Tibial nerve (tissue), 3 donors: ENCODE measurements around the gene CTNNA2.

Experiments used
- POLR2A ChIP-seq, 2 donors: fragments of 450-650 bp; IDR thresholded peaks; one replicate each; pipeline ENCODE4 v1.6.1; 2017; ENCODE audit warnings: antibody characterized with exemption in 2 of 2, mild to moderate bottlenecking in 2 of 2, moderate library complexity in 2 of 2
- TF ChIP-seq, protein P1 (sequence below), 5 experiments: fragments of 200-600 bp in 3 of 5; fragments of 450-650 bp in 2 of 5; sonication (generic) in 3 of 5; IDR thresholded peaks; one replicate each; pipeline ENCODE4 v1.5.1; 2016 to 2019; ENCODE audit warnings: antibody characterized with exemption in 5 of 5, mild to moderate bottlenecking in 3 of 5, moderate library complexity in 2 of 5

DNA sequence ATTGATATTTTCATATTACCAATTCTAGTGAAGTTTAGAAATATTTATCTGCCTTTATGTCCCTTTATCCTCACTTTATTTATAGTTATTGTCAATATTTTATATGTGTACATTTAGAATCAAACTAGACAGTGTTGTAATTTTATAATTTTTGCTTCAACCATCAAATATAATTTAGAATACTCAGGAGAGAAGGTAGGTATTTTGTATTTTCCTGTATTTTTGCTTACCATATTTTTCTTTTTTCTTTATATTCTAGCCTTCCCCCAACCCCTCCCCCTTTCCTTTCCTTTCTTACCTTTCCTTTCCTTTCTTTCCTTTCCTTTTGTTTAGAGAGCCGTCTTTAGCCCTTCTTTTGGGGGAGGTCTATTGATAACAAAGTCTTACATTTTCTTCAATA lies 651.5 kb downstream of the CTNNA2 start:
- TF ChIP-seq, protein P1, sequence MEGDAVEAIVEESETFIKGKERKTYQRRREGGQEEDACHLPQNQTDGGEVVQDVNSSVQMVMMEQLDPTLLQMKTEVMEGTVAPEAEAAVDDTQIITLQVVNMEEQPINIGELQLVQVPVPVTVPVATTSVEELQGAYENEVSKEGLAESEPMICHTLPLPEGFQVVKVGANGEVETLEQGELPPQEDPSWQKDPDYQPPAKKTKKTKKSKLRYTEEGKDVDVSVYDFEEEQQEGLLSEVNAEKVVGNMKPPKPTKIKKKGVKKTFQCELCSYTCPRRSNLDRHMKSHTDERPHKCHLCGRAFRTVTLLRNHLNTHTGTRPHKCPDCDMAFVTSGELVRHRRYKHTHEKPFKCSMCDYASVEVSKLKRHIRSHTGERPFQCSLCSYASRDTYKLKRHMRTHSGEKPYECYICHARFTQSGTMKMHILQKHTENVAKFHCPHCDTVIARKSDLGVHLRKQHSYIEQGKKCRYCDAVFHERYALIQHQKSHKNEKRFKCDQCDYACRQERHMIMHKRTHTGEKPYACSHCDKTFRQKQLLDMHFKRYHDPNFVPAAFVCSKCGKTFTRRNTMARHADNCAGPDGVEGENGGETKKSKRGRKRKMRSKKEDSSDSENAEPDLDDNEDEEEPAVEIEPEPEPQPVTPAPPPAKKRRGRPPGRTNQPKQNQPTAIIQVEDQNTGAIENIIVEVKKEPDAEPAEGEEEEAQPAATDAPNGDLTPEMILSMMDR (IDR thresholded peaks at IDR 0.05), result no peak
- no peak for TF ChIP-seq POLR2A (IDR thresholded peaks at IDR 0.05)
